PC-3 (cell line): ENCODE results near the gene DST.

Source experiments
- CTCF ChIP-seq: fragments of 300-600 bp; sonication (generic); conservative IDR thresholded peaks from 2 replicates; pipeline ENCODE4 v1.5.1; 2017; ENCODE audit warnings: antibody characterized with exemption, low read depth, mild to moderate bottlenecking, low read length
- EZH2 ChIP-seq: fragments of 300-600 bp; sonication (generic); IDR thresholded peaks from one replicate; pipeline ENCODE4 v1.6.1; 2017; ENCODE audit warnings: antibody characterized with exemption, mild to moderate bottlenecking, low read length; ENCODE audit not compliant: unreplicated experiment
- EZH2phosphoT487 ChIP-seq: fragments of 300-600 bp; sonication (generic); IDR thresholded peaks from 2 replicates; pipeline ENCODE4 v1.6.1; 2018; ENCODE audit warnings: mild to moderate bottlenecking, antibody characterized with exemption, low read length, borderline replicate concordance

- TF ChIP-seq CTCF (no peak), EZH2 (no peak), EZH2phosphoT487 (no peak)
These were observed 7.1 kb upstream of the DST start for GRCh38 chr6:56649782-56650181.
